ENCODE results near the gene DLX5.

Gene DLX5

DNA sequence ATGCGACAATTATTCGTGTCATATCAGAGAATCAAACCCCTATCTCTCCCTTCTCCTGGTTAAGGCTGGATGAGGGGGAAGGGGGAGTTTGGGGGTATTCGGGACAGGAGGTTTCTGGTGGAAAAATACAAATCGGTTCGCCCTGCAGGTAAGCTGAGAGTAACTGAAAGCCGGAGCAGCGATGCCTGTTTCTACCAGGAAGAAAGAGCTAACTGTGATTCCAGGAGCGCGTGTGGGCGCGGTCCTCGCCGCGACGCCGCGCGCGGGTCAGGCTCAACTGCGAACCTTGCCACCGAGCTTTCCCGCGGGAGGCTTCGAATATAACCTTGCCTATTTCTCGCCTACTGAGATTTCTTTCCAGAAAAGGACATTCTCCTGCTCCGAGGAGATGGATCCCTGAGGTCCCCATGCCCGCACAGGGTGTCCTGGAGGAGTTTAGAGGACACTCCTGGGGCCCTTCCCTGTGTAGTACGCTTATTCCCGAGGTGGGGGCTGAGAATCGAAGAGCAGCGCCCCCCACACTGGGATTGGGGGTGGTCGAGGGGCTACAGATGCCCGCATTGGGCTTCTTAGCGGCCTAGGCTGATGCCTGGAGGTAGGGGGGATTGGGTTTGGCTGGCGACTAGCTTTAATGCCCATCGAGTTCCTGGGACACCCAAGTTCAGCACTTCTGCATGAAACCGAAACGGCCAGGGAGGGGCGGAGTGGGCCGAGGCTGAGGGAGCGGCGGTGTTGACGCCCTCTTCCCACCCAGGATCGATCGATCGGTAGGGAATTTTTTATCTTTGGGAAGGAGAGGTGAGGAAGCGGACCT lies 32.2 kb downstream of the DLX5 start:
- no peak for DNase-seq (ENCODE audit: low read depth in 2 of 2)

DNA sequence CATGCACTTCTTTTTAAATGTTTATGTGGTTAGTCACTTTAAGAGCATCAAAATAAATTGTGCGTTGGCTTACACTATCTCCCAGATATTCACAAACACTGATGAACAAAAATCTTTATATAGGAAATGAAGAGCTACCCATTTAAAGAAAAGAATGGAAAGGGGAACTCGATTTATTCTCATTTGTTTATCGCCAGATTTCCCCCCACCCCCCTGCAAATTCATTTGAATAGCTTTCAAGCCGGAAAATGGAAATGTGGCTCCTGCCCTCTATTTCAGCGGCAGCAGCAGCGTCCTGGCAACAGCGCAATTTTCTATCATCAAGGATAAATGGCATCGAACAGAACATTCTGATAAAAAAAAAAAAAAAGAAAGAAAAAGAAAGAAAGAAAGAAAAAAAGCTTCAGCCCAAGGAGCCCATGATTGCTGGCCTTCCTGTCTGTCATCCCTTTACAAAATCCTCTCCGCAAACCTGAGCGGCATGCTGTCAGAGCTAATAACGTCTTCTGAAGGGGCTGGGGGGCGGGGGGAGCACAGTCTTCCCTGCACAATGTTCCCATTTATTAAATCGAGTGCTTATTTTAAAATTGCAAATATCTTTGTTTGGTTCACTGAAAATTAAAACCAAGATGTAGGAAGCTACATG lies 33.0 kb downstream of the DLX5 start:
- DNase-seq (ENCODE audit: low read depth in 2 of 2), result no peak

DNA sequence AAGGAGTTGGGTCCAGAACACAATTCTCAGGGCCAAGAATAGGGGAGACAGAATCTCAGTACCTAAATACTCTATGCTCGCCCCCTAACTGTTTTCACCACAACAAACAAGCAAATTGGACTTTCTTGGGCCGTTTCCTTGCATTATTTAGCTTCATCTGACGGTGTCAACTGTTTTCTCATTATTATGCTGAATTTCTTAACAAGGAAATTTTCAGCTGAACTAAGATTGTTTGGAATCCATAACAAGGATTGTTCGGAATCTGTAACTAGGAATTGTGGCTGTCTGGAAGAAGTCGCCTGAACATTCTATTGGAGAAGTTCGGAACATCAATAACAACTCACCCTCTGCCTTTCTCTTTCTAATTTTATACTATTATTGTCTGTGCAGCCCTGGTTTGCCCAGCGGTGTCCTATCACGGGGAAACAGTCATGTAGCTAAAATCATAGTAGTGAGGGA lies 34.7 kb downstream of the DLX5 start:
- DNase-seq (ENCODE audit: low read depth in 2 of 2), result no peak

DNA sequence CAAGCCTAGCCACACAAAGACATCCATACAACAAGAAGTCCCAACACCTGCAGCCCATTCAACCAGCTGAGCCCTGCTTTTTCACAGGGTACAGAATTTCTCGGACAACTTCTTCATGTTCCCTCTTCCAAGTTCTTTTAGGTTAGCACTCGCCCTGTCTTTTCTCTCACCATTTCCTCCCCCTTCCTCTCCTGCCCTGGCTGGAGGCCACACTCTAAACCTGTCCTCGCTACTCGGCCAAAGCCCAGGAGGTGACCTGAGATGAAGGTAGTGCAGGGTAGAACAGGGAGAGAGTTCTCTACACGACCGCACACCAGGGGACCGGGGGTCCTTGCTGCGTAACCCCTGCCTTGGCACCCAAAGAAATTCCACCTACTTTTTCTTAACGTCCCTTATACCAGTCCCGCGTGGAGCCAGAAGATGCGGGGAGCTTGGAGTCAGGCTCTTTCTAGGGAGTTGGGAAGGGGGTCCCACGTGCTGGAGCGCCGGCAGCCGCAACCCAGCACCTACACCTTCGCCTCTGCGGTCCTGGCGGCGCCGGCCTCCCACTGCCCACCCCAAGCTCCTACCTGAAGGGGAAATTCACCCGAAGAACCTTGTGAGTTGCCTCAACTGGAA lies 35.3 kb downstream of the DLX5 start:
- DNase-seq (ENCODE audit: low read depth in 2 of 2), result no peak

DNA sequence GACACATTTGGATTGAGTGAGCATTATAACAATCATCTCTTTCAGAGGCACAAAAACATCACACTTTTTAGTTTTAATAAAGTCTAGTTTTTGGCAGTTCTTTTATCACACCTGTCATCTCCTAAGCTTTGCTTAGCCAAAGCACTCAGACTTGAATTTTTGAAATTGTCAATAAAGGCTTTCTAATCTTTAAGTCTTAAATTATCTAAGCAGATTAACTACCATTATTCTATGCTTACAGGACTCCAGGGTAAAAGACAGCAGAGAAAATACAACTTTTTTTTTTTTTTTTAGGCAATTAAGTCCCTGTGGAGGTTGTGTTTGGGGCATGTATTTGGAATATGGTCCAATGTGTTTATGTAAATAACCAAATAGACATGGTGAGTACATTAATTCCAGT lies 36.9 kb downstream of the DLX5 start:
- no peak for DNase-seq (ENCODE audit: low read depth in 2 of 2)

DNA sequence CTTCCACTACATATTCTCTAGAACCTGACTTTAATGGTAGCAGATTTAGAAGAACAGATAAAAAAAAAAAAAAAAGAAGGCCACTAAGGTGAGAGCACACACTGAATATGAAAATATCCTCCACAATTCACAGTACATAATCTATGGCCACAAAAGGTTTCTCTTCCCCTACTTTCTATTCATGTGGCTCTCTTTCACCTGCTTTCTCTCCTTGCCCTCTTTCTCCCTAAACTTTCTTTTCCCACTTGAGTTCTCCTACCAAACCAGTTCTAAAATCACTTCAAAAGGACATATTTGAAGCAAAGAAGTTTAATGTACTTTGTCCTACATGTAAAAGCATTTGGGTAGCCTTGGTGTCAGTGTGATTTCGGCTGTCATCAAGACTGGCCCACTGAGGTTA lies 37.7 kb downstream of the DLX5 start:
- no peak for DNase-seq (ENCODE audit: low read depth in 2 of 2)

DNA sequence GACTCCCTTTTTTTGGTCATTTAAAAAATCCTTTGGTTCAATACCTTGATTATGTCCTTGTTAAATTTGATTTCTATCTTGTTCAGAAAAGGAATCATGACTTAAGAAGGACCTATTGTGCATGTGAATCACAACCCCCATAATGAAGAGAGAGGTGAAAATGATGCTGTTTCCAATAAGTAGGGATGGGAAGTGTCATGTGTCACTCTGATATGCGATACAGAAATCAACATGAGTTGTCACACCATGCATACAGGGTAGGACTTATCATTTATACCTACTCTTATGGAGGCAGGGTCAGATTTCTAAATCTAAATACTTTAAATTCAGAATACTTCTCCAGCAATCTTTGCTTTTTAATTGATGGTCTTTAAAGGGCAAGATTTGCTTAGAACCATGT lies 38.6 kb downstream of the DLX5 start:
- no peak for DNase-seq (ENCODE audit: low read depth in 2 of 2)

DNA sequence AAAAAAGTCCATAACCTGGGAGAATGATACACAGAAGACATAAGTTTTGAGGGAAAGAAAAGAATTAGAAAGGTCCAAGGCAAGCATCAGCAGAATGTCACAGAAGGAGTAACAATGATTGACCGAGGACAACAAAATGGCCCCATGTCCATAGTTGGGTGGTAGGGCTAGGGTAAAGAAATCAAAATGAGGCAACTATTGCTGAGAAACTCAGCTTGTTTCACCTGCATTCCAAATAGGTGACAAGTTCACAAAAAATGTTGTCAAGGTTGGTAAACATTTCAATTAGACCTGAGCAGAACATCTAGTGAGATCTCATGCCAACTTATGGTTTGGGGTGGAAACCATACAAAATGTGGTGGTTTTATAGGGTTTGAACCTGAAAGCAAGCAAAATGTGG lies 42.0 kb downstream of the DLX5 start:
- no peak for DNase-seq (ENCODE audit: low read depth in 2 of 2)

DNA sequence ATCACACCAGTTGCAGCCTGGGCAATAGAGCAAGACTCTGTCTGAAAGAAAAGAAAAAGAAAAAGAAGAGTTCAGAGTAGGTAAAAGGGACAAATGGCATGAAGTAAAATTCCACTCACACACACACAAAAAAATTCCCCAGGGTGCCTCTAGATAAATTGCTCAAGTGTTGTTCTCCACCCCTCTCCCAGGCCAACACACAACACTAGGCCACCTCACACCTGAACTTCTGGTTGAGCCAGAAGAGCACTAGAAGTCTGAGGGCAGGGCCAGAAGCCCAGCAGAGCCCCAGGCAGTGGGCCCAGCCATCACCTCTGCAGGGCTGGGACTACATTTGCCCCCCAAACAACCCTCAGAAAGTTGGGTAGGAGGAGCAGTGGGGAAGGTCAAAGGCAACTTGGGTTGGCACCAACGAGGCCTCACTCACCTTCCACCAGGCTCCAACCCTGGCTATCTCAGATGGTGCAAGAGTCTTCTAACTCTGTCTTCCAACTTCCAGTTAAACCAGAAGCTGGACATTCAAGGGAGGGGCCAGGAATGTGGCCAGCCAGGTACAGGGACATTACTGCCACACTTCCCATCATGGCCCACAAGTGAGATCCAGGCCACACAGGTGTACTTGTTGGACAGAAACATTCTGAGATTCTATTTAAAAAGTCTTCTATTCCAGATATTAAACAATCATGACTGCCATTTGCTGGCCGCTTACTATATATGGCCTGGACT lies 44.9 kb downstream of the DLX5 start:
- no peak for DNase-seq (ENCODE audit: low read depth in 2 of 2)

DNA sequence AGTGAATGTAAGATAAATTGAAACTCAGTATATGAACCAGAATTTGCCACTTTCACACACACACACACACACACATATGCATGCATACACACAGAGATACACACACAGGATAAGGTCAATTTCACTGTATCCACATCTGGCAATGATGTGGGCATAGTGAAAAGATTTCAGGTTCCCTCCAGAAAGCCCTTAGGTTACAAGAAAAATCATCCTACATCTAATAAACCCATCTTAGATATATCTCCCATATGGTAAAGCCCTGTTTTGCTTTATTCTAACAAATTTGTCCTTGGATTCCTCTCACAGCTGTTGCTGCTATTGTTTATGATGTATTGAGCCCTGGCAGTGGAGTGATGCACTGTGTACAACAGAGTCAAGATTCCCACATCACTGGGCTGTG lies 47.2 kb downstream of the DLX5 start:
- no peak for DNase-seq (ENCODE audit: low read depth in 2 of 2)

DNA sequence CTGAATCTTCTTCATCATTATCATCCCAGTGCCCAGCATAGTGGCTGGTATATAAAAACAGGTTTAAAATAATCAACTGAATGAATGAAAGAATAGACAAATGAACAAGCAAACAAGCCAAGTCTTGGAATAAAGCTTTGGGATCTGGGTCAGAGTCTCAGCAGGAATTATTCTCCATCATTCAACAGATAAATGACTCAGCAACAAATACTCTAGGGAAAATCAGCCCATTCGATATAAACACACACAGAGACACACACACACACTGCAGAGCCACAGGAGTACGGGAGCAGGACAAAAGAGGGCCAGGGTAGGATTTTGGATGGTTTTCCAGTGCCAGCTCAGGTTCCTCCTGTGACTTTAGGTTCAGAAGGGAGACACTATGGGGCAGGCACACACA lies 48.5 kb downstream of the DLX5 start:
- DNase-seq (ENCODE audit: low read depth in 2 of 2), result no peak

DNA sequence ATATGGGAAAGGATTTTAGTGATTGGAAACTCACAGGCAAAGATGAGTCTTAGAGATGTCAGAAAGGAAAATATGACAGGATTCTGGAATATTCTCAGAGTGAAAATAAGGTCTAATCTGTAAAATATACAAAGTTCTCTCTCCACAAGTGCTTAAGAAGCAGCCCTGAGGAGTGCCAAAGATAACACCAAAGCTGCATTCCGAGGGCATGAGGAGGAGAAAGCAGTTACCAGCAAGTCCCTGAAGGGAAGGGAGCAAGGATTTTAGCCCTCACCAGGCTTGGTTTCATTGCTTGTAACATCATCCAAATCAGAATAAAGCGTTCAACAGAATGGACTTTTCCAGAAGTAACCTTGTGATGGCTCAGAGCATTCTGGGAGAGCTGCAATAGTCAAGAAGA lies 50.6 kb downstream of the DLX5 start:
- DNase-seq (ENCODE audit: low read depth in 2 of 2), result no peak

DNA sequence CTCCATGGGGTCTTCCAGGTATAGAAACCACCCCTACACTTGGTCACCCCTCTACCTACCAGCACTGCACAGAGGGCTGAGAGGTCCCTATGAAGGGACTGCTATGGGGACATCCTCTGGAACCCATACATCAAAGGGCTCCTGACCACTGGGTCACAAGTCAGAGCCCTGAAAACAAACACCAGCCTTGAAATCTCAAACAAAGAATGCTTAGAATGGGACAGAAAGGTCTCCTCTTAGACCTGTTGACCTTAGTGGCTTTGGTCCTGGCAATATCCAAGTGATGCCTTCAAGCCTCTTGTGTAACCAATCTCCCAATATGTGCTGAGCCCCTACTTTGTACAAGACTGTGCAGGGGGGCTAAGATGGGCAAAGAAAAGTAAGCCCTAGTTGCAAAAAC lies 53.9 kb downstream of the DLX5 start:
- DNase-seq (ENCODE audit: low read depth in 2 of 2), result no peak

Measured in stimulated activated CD4-positive, alpha-beta T cell treated with anti-CD3 and anti-CD28 coated beads, Interleukin-1b, Interleukin-23, amount 100 ng/mL, for 4 hours (primary cell).